A204.1 (cell line): ENCODE data around the gene EXOSC6.
"Not testable (repeated sequence)": the region's sequence is repeated elsewhere in the genome, so short reads cannot be mapped to it uniquely, and the experiment has no call there.

ENCODE experiments used
- FAIRE-seq: peaks from 2 replicates; lab custom pipeline; 2012; peaks lifted over from hg19 to GRCh38; lab: Jason Lieb, UNC

EXOSC6 gene

DNA sequence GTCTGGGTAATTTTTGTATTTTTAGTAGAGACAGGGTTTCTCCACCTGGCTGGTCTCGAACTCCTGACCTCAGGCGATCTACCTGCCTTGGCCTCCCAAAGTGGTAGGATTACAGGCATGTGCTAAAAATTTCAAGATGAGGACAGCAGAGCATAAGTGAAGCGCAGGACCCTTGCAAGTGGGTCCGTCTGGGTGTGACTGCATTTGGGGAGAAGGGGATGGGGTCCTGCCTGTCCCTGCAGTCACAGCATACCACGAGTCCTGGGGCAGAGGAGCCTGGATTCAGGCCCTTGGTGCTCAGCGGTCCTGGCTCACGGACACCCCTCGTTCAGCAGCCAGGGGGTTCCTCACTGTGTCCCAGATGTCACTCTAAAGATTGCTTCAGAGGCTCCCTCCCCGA, 53.5 kb downstream of the EXOSC6 start:
- not testable (repeated sequence) for FAIRE-seq

DNA sequence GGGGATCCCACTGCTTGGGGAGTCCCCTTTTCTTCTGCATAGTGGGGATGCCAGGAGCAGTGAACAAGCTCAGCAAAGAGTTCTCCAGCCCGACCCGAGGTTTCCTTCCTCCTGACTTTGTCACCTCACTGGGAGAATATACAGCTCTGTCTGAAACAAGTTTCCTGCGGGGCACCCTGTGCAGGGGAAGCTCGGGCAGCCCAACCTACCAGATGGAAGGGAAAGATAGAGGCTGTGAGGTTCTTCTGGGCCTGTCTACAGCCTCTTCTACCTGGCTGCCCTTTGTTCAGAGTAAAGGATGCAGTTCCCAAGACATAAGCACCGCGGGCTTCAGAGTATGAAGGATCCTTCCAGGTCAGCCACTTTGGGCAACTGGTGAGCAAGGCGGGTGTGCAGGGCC, 54.1 kb downstream of the EXOSC6 start:
- not testable (repeated sequence) for FAIRE-seq
